H1 (cell line): ENCODE data around the gene GNA12. TPM values are rescaled to one million over a fixed set of nuclear protein-coding genes. Genes with fewer than 3 reads are reported as not detected.

ENCODE experiments used
- CHD1 ChIP-seq: IDR thresholded peaks from 2 replicates; pipeline ENCODE4 v1.6.1; 2012; ENCODE audit warnings: low read depth, low read length, improper control_type of control experiment
- CHD2 ChIP-seq: IDR thresholded peaks from 2 replicates; pipeline ENCODE4 v1.6.1; 2012; ENCODE audit warnings: low read length, improper control_type of control experiment
- POLR2AphosphoS5 ChIP-seq: IDR thresholded peaks from 2 replicates; pipeline ENCODE4 v1.6.1; 2011; ENCODE audit warnings: low read depth, low read length
- POU5F1 ChIP-seq: IDR thresholded peaks from 2 replicates; pipeline ENCODE4 v1.6.1; 2011; ENCODE audit warnings: low read depth, mild to moderate bottlenecking, low read length, moderate library complexity
- SIN3A ChIP-seq, 2 experiments: IDR thresholded peaks in 1 of 2; conservative IDR thresholded peaks in 1 of 2; 2 replicates each; pipeline ENCODE4 v1.6.1; 2011 to 2012; ENCODE audit warnings: low read length in 2 of 2, improper control_type of control experiment in 1 of 2, low read depth in 1 of 2, mild to moderate bottlenecking in 1 of 2
- SRF ChIP-seq: IDR thresholded peaks from 2 replicates; pipeline ENCODE4 v1.6.1; 2011; ENCODE audit warnings: mild to moderate bottlenecking, low read depth, low read length, moderate library complexity
- polyA plus RNA-seq, 7 experiments: library from polyadenylated mRNA; depleted of rRNA in 3 of 7; stranded (reverse) in 5 of 7; unstranded in 2 of 7; fragments of >200 nt in 5 of 7; fragments of 200-250 nt in 2 of 7; gene quantifications; 1 replicate in 5 of 7; 2 replicates in 1 of 7; 4 replicates in 1 of 7; pipeline versions ENCODE4 v1.2.1 to v1.2.3, GENCODE V29; 2011 to 2013; ENCODE audit warnings: missing spikeins in 2 of 7, mixed read lengths in 2 of 7
- total RNA-seq: library from RNA; stranded (reverse); fragmentation: NEBNext Ultra II Directional; extraction: Animal tissue kit (Norgen Biotek cat#: 25700); gene quantifications from 2 replicates; pipeline ENCODE4 v1.2.1, GENCODE V29; 2021

The GNA12 gene
- total and polyA plus RNA-seq, 2 of the 8 experiments (the other 6 are each of a cell fraction or from before 2014, with no cell fraction given) = 96.5 to 109 TPM

GRCh38 chr7:2758673-2759616, 85.2 kb downstream of the GNA12 start (continued):
- TF ChIP-seq POU5F1 = no peak
- no peak for TF ChIP-seq POLR2AphosphoS5
- TF ChIP-seq CHD1 = no peak
- TF ChIP-seq SIN3A (conservative IDR thresholded peaks at IDR 0.05 in 1 of 2, IDR thresholded peaks at IDR 0.05 in 1 of 2; ENCODE audit: low read depth in 1 of 2, low read length in 2 of 2) = no peak
- TF ChIP-seq CHD2 = no peak
- no peak for TF ChIP-seq SRF
